Measurements from ENCODE around the gene TMEM253. TPM values are rescaled to one million over a fixed set of nuclear protein-coding genes. Genes with fewer than 3 reads are reported as not detected.

The TMEM253 gene
- not detected in 2 replicates for total RNA-seq

DNA sequence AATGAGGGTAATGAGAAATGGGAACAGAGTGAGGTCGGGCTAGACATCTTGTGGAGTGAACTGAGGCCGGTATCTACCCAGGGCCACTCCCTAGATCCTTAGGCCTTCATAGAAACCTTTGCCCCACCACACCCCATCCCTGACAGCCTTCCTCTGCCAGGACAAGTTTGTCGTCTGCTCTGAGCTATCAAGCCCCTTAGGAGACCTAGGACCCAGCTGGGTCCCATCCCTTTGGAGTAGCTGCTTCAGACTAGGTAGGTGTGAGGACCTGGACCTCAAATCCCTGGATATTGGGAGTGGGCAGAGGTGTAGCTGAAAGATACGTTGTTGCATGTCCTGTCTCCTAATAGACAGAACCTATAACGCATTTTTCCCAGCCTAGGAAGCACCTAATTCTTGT, at the start of gene TMEM253:
Gene TMEM253 (plus strand): TSS at position 136 of the 400 bp plus-strand sequence. CDS start 278 bp downstream, outside the sequence.

DNA sequence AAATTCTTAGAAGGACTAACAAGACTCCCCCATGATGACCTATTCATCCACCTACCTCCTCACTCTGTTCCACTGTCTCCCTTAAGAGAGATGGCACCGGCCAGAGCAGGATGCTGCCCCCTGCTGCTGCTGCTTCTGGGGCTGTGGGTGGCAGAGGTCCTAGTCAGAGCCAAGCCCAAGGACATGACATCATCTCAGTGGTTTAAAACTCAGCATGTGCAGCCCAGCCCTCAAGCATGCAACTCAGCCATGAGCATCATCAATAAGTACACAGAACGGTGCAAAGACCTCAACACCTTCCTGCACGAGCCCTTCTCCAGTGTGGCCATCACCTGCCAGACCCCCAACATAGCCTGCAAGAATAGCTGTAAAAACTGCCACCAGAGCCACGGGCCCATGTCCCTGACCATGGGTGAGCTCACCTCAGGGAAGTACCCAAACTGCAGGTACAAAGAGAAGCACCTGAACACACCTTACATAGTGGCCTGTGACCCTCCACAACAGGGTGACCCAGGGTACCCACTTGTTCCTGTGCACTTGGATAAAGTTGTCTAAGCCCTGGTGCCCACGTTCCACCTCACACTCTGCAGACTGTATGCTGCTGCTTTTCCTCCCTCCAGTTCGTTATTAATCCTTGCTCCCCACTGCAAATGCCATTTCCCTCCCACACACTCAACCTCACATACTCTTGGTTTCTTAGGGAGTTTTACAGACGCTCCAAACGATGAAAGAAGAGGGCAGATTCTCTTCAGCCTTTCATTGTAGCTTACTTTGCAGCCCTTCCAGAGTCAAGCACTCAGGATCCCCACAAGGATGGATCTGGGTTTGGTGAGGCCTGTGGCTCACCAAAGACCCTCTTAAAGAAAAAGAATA, 42.8 kb upstream of the TMEM253 start, which contains the start of gene RNASE8:
Gene RNASE8 (plus strand): TSS at position 20 of the 873 bp plus-strand sequence. CDS start 71 bp downstream, at position 91.

DNA sequence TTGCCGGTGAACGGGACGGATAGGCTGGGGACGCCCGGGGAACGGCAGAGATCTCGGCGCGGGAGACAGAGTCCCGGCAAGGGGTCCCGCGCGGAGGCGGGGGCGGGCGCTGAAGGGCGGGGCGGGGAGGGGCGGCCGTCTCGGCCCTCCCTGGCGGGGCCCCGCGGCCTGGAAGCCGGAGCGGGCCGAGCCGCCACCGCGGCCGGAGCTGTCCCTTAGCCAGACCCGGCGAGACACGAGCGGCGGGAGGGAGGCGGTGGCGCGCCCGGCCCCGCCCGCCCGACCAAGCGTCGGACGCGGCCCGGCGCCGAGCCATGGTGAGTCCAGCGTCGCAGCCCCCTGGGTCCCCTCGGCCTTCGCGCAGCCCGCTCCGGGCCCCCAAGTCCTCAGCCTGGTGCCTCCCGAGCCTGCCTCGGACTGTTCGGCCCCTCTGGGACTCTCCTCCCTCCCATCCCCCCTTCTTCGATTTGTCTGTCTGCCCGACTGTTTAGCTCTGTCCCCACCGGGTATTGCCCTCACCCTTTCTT, 30.7 kb upstream of the TMEM253 start, which contains the start of gene ARHGEF40:
Gene ARHGEF40 (plus strand): TSS at position 222 of the 527 bp plus-strand sequence. CDS start 93 bp downstream, at position 315.

DNA sequence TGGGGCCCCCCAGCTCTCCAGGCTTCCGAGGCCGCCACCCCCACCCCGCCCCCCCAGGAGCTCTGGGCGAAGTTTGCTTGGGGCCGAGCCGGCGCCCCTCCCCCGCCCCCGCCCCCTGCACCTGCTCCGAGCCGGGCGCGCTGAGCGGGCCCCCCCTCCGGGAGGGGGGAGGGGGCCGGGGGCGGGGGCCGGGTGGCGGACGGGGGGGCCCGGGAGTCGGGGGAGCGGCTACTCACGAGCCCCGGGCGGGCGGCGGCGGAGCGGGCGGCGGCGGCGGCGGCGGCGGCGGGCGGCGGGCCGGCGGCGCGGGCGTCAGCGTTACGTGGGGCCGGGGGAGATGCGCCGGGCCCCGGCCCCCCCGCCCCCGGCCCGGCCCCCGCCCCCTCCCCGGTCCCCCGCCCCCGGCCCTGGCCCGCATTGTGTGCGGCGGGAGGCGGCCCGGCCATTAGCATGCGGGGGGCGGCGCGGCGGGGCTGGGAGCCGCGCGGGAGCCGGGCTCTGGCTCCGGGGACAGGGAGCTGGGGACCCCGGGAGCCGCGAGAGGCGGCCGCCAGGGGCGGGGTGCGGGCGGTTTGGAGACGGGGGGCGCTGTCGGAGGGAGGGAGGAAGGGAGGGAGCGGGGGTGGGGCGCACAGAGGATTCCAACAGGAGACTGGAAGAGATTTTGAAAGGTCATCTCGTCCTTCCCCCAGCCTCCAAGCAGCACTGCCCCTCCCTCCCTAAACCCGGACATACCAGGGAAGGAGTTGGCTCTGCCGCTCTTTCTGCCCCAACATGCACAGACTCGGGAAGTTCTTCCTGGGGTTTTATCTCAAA, 2.6 kb upstream of the TMEM253 start, which contains the start of gene ZNF219:
Gene ZNF219 (minus strand): TSS at position 580 of the 816 bp plus-strand sequence. CDS start 5,064 bp downstream, outside the sequence.

Small RNAs within 50 kb of the gene (small RNA-seq; reads per million reads assigned to genes)
- not detected for gene RNU6-252P

Other genes with a start within 250 kb of the TMEM253 start
- gene RNASE3, start 209.7 kb upstream of the TMEM253 start, total RNA-seq: not detected in 2 replicates
- not detected in 2 replicates for gene RNASE2, start 145.6 kb upstream of the TMEM253 start, total RNA-seq
- gene METTL17, start 111.1 kb upstream of the TMEM253 start, total RNA-seq: 38.3 and 50.9 TPM in 2 replicates
- gene SLC39A2, start 101.8 kb upstream of the TMEM253 start, total RNA-seq: not detected in 2 replicates
- 0.22 TPM in 1 of 2 replicates, not detected in the other for gene NDRG2, start 76.0 kb upstream of the TMEM253 start, total RNA-seq
- not detected in 2 replicates for gene TPPP2, start 70.8 kb upstream of the TMEM253 start, total RNA-seq
- not detected in 2 replicates for gene RNASE13, start 66.3 kb upstream of the TMEM253 start, total RNA-seq
- gene RNASE7, start 58.7 kb upstream of the TMEM253 start, total RNA-seq: not detected in 2 replicates
- gene RNASE8, start 43.2 kb upstream of the TMEM253 start, total RNA-seq: not detected in 2 replicates
- 2.7 and 3.9 TPM in 2 replicates for gene ARHGEF40, start 30.8 kb upstream of the TMEM253 start, total RNA-seq
- gene ZNF219, start 2.4 kb upstream of the TMEM253 start, total RNA-seq: 5.2 and 7.2 TPM in 2 replicates
- not detected in 2 replicates for gene OR5AU1, start 55.0 kb downstream of the TMEM253 start, total RNA-seq
- gene HNRNPC, start 168.4 kb downstream of the TMEM253 start, total RNA-seq: 884 and 933 TPM in 2 replicates
- not detected in 2 replicates for gene RPGRIP1, start 179.0 kb downstream of the TMEM253 start, total RNA-seq